GM12878 (cell line): Measurements from ENCODE around the gene PURA. TPM values are rescaled to one million over a fixed set of nuclear protein-coding genes. Genes with fewer than 3 reads are reported as not detected.
A peak's percentile ranks its signal among the peaks of the same experiment; 100 is the strongest.

Source experiments
- ATAC-seq: fragments of 200-7000 bp; cut with Tn5 transposase; 3 replicates; pipeline ENCODE4 v1.9.1; 2020; ENCODE audit warnings: mild to moderate bottlenecking, moderate library complexity
- BruUV-seq: library from RNA; stranded (reverse); fragments of 400-500 nt; replicated peaks from 2 replicates; lab custom pipeline; 2021; lab: Mats Ljungman, UMichigan
- CTCF ChIA-PET: fragments of 300-600 bp; sonication (Branson Sonifier 250); formaldehyde crosslinking; extraction: SDS; loops from one replicate; lab custom pipeline; 2021; ENCODE audit warnings: inconsistent platforms; lab: Yijun Ruan, JAX
- POLR2A ChIA-PET: fragments of 350-600 bp; formaldehyde crosslinking; extraction: SDS; loops from one replicate; lab custom pipeline; 2021; ENCODE audit warnings: inconsistent platforms; lab: Charles Lee
- RAD21 ChIA-PET: fragments of 300-600 bp; sonication (Branson Sonifier 250); formaldehyde crosslinking; loops from one replicate; lab custom pipeline; 2023; ENCODE audit warnings: antibody characterized with exemption; ENCODE audit not compliant: unreplicated experiment; lab: Charles Lee
- SMC1A ChIA-PET: fragments of 300-600 bp; sonication (Branson Sonifier 250); formaldehyde crosslinking; loops from one replicate; lab custom pipeline; 2023; ENCODE audit not compliant: unreplicated experiment, uncharacterized antibody; lab: Charles Lee
- DNase-seq: peaks from one replicate; pipeline ENCODE4 v3.0.0-alpha.2; 2011; ENCODE audit warnings: low read depth, low spot score
- FAIRE-seq: peaks from 3 replicates; lab custom pipeline; 2011; peaks lifted over from hg19 to GRCh38; lab: Jason Lieb, UNC
- H2AFZ ChIP-seq: 2 replicates; pipeline ENCODE4 v1.6.0; 2011; ENCODE audit warnings: low read depth, low read length, control low read depth; ENCODE audit not compliant: control insufficient read depth
- H3K27ac ChIP-seq: 2 replicates; pipeline ENCODE4 v1.5.1; 2011; ENCODE audit warnings: control low read depth; ENCODE audit not compliant: control insufficient read depth, insufficient read depth
- H3K27me3 ChIP-seq, 2 experiments: replicated peaks in 1 of 2; 2 replicates each; pipeline versions ENCODE4 v1.6.0 to v1.6.1; 2011; ENCODE audit warnings: low read length in 1 of 2; ENCODE audit not compliant: control insufficient read depth in 2 of 2, insufficient read depth in 2 of 2
- H3K36me3 ChIP-seq, 2 experiments: 2 replicates each; pipeline ENCODE4 v1.5.1; 2011; ENCODE audit warnings: low read length in 1 of 2; ENCODE audit not compliant: control insufficient read depth in 2 of 2, insufficient read depth in 2 of 2
- H3K4me1 ChIP-seq: 2 replicates; pipeline ENCODE4 v1.6.1; 2011; ENCODE audit warnings: mild to moderate bottlenecking, low read length, moderate library complexity, mixed read lengths; ENCODE audit not compliant: control insufficient read depth, insufficient read depth
- H3K4me2 ChIP-seq: 2 replicates; pipeline ENCODE4 v1.6.0; 2011; ENCODE audit warnings: control low read depth; ENCODE audit not compliant: control insufficient read depth, insufficient read depth
- H3K4me3 ChIP-seq: fragments of 200-600 bp; sonication (generic); 2 replicates; pipeline ENCODE4 v1.5.1; 2016
- H3K79me2 ChIP-seq: 2 replicates; pipeline ENCODE4 v1.6.0; 2011; ENCODE audit warnings: low read length; ENCODE audit not compliant: control insufficient read depth, insufficient read depth
- H3K9ac ChIP-seq: 2 replicates; pipeline ENCODE4 v1.8.0; 2011; ENCODE audit warnings: low read length, control low read depth, mixed read lengths; ENCODE audit not compliant: control insufficient read depth, insufficient read depth
- H3K9me3 ChIP-seq: replicated peaks from 3 replicates; pipeline ENCODE4 v1.5.1; 2011; ENCODE audit warnings: mild to moderate bottlenecking, low read length; ENCODE audit not compliant: control insufficient read depth, insufficient read depth
- H4K20me1 ChIP-seq: 2 replicates; pipeline ENCODE4 v1.6.0; 2011; ENCODE audit not compliant: control insufficient read depth, insufficient read depth
- BCL3 ChIP-seq: IDR thresholded peaks from 2 replicates; pipeline ENCODE4 v1.6.1; 2011; ENCODE audit warnings: borderline replicate concordance, low read depth, mild to moderate bottlenecking, moderate library complexity, low read length; ENCODE audit not compliant: insufficient read depth, poor library complexity, severe bottlenecking
- CTCF ChIP-seq, 3 experiments: IDR thresholded peaks in 2 of 3; conservative IDR thresholded peaks in 1 of 3; 2 replicates each; pipeline ENCODE4 v1.5.1; 2011; ENCODE audit warnings: low read depth in 3 of 3, low read length in 3 of 3, mild to moderate bottlenecking in 3 of 3, control low read depth in 2 of 3, moderate library complexity in 2 of 3, inconsistent platforms in 1 of 3, mixed read lengths in 1 of 3; ENCODE audit not compliant: control insufficient read depth in 2 of 3, insufficient read depth in 1 of 3; ENCODE audit errors: extremely low read depth in 1 of 3
- ETV6 ChIP-seq, 2 experiments: fragments of 450-650 bp in 1 of 2; IDR thresholded peaks in 1 of 2; conservative IDR thresholded peaks in 1 of 2; 2 replicates each; pipeline ENCODE4 v1.6.1; 2014; ENCODE audit warnings: antibody characterized with exemption in 1 of 2, borderline replicate concordance in 1 of 2, low read depth in 1 of 2, mild to moderate bottlenecking in 1 of 2, moderate library complexity in 1 of 2
- HDGF ChIP-seq: fragments of 450-650 bp; IDR thresholded peaks from 2 replicates; pipeline ENCODE4 v1.6.1; 2016; ENCODE audit warnings: antibody characterized with exemption
- JUNB ChIP-seq: IDR thresholded peaks from 2 replicates; pipeline ENCODE4 v1.6.1; 2016; ENCODE audit warnings: antibody characterized with exemption, mild to moderate bottlenecking
- MYB ChIP-seq: fragments of 150-350 bp; IDR thresholded peaks from 2 replicates; pipeline ENCODE4 v1.6.1; 2014; ENCODE audit warnings: mild to moderate bottlenecking, low read depth, low read length, borderline replicate concordance
- PAX5 ChIP-seq: IDR thresholded peaks from 2 replicates; pipeline ENCODE4 v1.6.1; 2011; ENCODE audit warnings: low read depth, low read length, borderline replicate concordance
- POLR2A ChIP-seq: IDR thresholded peaks from 2 replicates; pipeline ENCODE4 v1.6.1; 2011; ENCODE audit warnings: low read depth, mild to moderate bottlenecking, low read length
- SMARCA5 ChIP-seq: fragments of 450-650 bp; IDR thresholded peaks from 2 replicates; pipeline ENCODE4 v1.6.1; 2017; ENCODE audit warnings: mild to moderate bottlenecking
- SP1 ChIP-seq: IDR thresholded peaks from one replicate; pipeline ENCODE4 v1.6.1; 2011; ENCODE audit warnings: low read depth, low read length
- SPI1 ChIP-seq: IDR thresholded peaks from 2 replicates; pipeline ENCODE4 v1.6.1; 2011; ENCODE audit warnings: low read depth, mild to moderate bottlenecking, low read length, moderate library complexity, borderline replicate concordance; ENCODE audit not compliant: insufficient read depth
- SUZ12 ChIP-seq: fragments of 200-600 bp; sonication (generic); IDR thresholded peaks from one replicate; pipeline ENCODE4 v1.6.1; 2018; ENCODE audit warnings: antibody characterized with exemption, mild to moderate bottlenecking; ENCODE audit not compliant: unreplicated experiment
- TCF12 ChIP-seq: IDR thresholded peaks from 2 replicates; pipeline ENCODE4 v1.6.1; 2011; ENCODE audit warnings: low read depth, mild to moderate bottlenecking, low read length
- ZBTB11 ChIP-seq: fragments of 450-650 bp; formaldehyde crosslinking; IDR thresholded peaks from 2 replicates; pipeline ENCODE4 v1.5.0; 2022; ENCODE audit warnings: mild to moderate bottlenecking, missing genetic modification characterization
- WGBS: methylation state at CpG from one replicate; pipeline ENCODE4 v1.1.6; 2016; ENCODE audit warnings: low lambda C conversion rate; ENCODE audit not compliant: insufficient replicate concordance, insufficient coverage; ENCODE audit errors: missing lambda C conversion rate; 5-methylcytosine and 5-hydroxymethylcytosine counted together
- in situ Hi-C: fragments of 300-500 bp; cut with MboI; formaldehyde crosslinking; loops from 9 replicates; pipeline ENCODE4 v1.14.3; 2018; ENCODE audit warnings: mixed read lengths
- intact Hi-C: fragments of 100-400 bp; cut with micrococcal nuclease; formaldehyde crosslinking; loops from one replicate; pipeline ENCODE4 v1.14.2; 2022; ENCODE audit not compliant: unreplicated experiment
- polyA plus RNA-seq, 11 experiments: library from polyadenylated mRNA; depleted of rRNA in 4 of 11; unstranded in 6 of 11; stranded (reverse) in 5 of 11; fragments of >200 nt; fragmentation: Nextera tagmentation in 4 of 11; fragmentation: Illumina TruSeq in 1 of 11; extraction: Ambion mirVana in 4 of 11; extraction: Trizol in 1 of 11; gene quantifications; 1 replicate in 1 of 11; 2 replicates in 10 of 11; pipeline versions ENCODE4 v1.2.1 to v1.2.3, GENCODE V29; 2011 to 2016; ENCODE audit warnings: inconsistent platforms in 2 of 11, missing spikeins in 2 of 11, low read depth in 1 of 11
- total RNA-seq, 4 experiments: library from RNA; depleted of rRNA in 3 of 4; stranded (reverse); fragments of >200 nt in 3 of 4; fragmentation: Illumina TruSeq in 1 of 4; extraction: Trizol in 1 of 4; gene quantifications; 2 replicates each; pipeline versions ENCODE4 v1.2.1 to v1.2.3, GENCODE V29; 2013 to 2021

The PURA gene
- total and polyA plus RNA-seq, 10 of the 15 experiments (the other 5 are each of a cell fraction or from before 2014, with no cell fraction given), result 3.3 to 11.8 (median 5.8) TPM

GRCh38 chr5:140159014-140159927 lies 45.4 kb downstream of the PURA start (continued):
- no peak for TF ChIP-seq CTCF (IDR thresholded peaks at IDR 0.05 in 2 of 3, conservative IDR thresholded peaks at IDR 0.05 in 1 of 3; ENCODE audit: control insufficient read depth in 2 of 3, extremely low read depth in 1 of 3, insufficient read depth in 1 of 3, low read depth in 3 of 3, low read length in 3 of 3)
- TF ChIP-seq HDGF, result no peak
- TF ChIP-seq SMARCA5, result no peak
- no peak for TF ChIP-seq MYB
- no peak for TF ChIP-seq SUZ12
- no peak for TF ChIP-seq PAX5
- TF ChIP-seq TCF12, result no peak
- TF ChIP-seq SP1, result no peak
- no peak for TF ChIP-seq ETV6 (conservative IDR thresholded peaks at IDR 0.05 in 1 of 2, IDR thresholded peaks at IDR 0.05 in 1 of 2; ENCODE audit: borderline replicate concordance in 1 of 2, low read depth in 1 of 2)

DNA sequence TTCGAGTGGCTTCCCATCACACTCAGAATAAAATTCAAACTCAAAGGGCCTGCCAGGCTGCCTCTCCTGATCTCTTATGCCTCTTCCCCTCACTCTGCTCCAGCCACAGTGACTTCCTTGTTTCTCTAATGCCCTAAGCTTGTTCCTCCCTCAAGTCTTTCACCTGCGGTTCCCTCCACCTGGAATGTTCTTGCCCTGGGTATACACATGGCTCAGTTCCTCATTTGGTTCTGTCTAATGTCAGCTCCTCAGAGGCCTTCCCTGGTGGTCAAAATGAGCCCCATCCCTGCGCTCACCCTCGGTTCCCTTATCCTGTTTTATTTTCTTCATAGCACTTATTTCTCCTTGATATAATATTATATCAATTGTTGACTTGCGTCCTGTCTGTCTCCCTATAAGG lies 48.4 kb downstream of the PURA start:
- no peaks in the 10 kb centered on the region for H3K36me3 ChIP-seq
- 73% methylated on average over 5 of the region's 5 CpGs for WGBS
- FAIRE-seq (no peak), ATAC-seq (no peak), DNase-seq (no peak)
- in situ Hi-C loops, result no loop called here
- no peak overlapping the region for H3K4me3 ChIP-seq
- H3K27ac ChIP-seq, result no peak overlapping the region
- intact Hi-C loops, result no loop called here
- no TSS peak for BruUV-seq
- no peak overlapping the region for H3K4me2 ChIP-seq
- POLR2A ChIA-PET, result interaction anchor here (0.6 to 0.7 kb wide), 2 partner anchors 121 to 252 kb away, joined by 3 read pairs; no protein-coding TSS in a partner anchor
- H4K20me1 ChIP-seq, result no peaks in the 10 kb centered on the region
- H3K9me3 ChIP-seq, result no peaks in the 10 kb centered on the region
- no peak overlapping the region for H2AFZ ChIP-seq
- TF ChIP-seq SPI1 (peak; percentile 44; the same call in 1 of the 2 replicates), ZBTB11 (no peak), BCL3 (no peak), POLR2A (no peak), JUNB (no peak)
- H3K9ac ChIP-seq, result no peak overlapping the region
- RAD21 ChIA-PET, result no interaction called here
- H3K4me1 ChIP-seq, result peaks cover 5% of the 10 kb centered on the region
- H3K27me3 ChIP-seq, result no peaks in the 10 kb centered on the region; a peak in 1 of 4 replicates
- SMC1A ChIA-PET, result interaction anchor here (0.8 kb wide), 1 partner anchor 9 kb away, joined by 3 read pairs; no protein-coding TSS in a partner anchor
- H3K79me2 ChIP-seq, result no peaks in the 10 kb centered on the region
- CTCF ChIA-PET, result interaction anchor here (0.6 to 1.5 kb wide), 3 partner anchors 19 to 88 kb away, joined by 3 to 4 read pairs (median 3); no protein-coding TSS in a partner anchor
